ENCODE measurements around the gene NUMB.

DNA sequence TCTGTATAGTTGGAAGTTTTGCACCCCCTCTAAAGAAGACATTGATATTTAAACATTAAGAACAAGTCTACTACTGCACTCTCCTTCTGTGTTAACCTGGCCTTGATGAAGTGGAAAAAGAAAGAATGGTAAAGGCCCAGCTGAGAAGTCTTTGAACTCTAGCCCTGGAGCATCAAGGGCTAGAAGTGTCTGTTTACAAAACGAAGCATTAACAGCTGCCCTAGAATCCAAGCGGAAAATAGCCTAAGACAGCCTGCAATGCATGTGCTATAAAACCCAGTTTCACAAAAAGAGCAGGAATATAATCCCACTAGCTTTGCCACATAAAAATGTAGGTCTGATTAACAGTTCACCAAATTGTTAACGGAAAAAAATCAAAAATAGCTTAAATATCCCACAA lies 60.5 kb downstream of the NUMB start:
- TF ChIP-seq GATA2 (IDR thresholded peaks at IDR 0.05; ENCODE audit: low read depth, low read length) (no peak), GATA3 (IDR thresholded peaks at IDR 0.05; ENCODE audit: low read depth, low read length) (no peak)
